HK-2 (cell line): ENCODE data around the gene LIM2.
A peak's percentile ranks its signal among the peaks of the same experiment; 100 is the strongest.
"Not testable (repeated sequence)": the region's sequence is repeated elsewhere in the genome, so short reads cannot be mapped to it uniquely, and the experiment has no call there.

Experiments used
- DNase-seq: peaks from one replicate; pipeline ENCODE4 v3.0.0-alpha.2; 2018; ENCODE audit not compliant: unreplicated experiment

Gene LIM2

GRCh38 chr19:51387924-51388389 is at the start of gene LIM2:
TSS of gene LIM2 (minus strand) at chr19:51387974. CDS start at chr19:51387443, 531 bp downstream.
- DNase-seq, result no peak

- DNase-seq, result no peak
These were observed 46.7 kb upstream of the LIM2 start for GRCh38 chr19:51434456-51434855.

- no peak for DNase-seq
These were observed 45.3 kb upstream of the LIM2 start for GRCh38 chr19:51433043-51433442.

GRCh38 chr19:51431124-51431523 is 43.4 kb upstream of the LIM2 start:
- no peak for DNase-seq

GRCh38 chr19:51430221-51430620 is 42.4 kb upstream of the LIM2 start:
- DNase-seq, result no peak

- no peak for DNase-seq
These were observed 39.4 kb upstream of the LIM2 start for GRCh38 chr19:51427201-51427600.

- peak; percentile 93 for DNase-seq
These were observed 34.3 kb upstream of the LIM2 start for GRCh38 chr19:51422053-51422448.

GRCh38 chr19:51421229-51422052 is 33.7 kb upstream of the LIM2 start:
- no peak for DNase-seq

- not testable (repeated sequence) for DNase-seq
These were observed 32.7 kb upstream of the LIM2 start for GRCh38 chr19:51420511-51420910.

- DNase-seq, result no peak
These were observed 30.9 kb upstream of the LIM2 start for GRCh38 chr19:51418707-51419106.

- no peak for DNase-seq
These were observed 30.0 kb upstream of the LIM2 start for GRCh38 chr19:51417810-51418157.

- DNase-seq, result peak; percentile 23
These were observed 29.5 kb upstream of the LIM2 start, which contains the start of gene SIGLEC10 for GRCh38 chr19:51417107-51417809. TSS of gene SIGLEC10 (minus strand) at chr19:51417642. CDS start at chr19:51417581, 61 bp downstream.

GRCh38 chr19:51416422-51416821 is 28.6 kb upstream of the LIM2 start:
- not testable (repeated sequence) for DNase-seq

- no peak for DNase-seq
These were observed 27.4 kb upstream of the LIM2 start for GRCh38 chr19:51415187-51415586.

- DNase-seq, result peak; percentile 54
These were observed 23.4 kb upstream of the LIM2 start for GRCh38 chr19:51410950-51411748.

- DNase-seq, result no peak
These were observed 19.8 kb upstream of the LIM2 start for GRCh38 chr19:51407511-51408131.

GRCh38 chr19:51402117-51402516 is 14.3 kb upstream of the LIM2 start:
- DNase-seq, result no peak

GRCh38 chr19:51399936-51400335 is 12.2 kb upstream of the LIM2 start:
- not testable (repeated sequence) for DNase-seq

GRCh38 chr19:51399231-51399630 is 11.5 kb upstream of the LIM2 start:
- DNase-seq, result no peak

- DNase-seq, result no peak
These were observed 10.4 kb upstream of the LIM2 start for GRCh38 chr19:51398096-51398704.

- DNase-seq, result not testable (repeated sequence)
These were observed 9.7 kb upstream of the LIM2 start for GRCh38 chr19:51397453-51397852.
